ENCODE data around the gene ANKRD36C.
"Not testable (repeated sequence)": the region's sequence is repeated elsewhere in the genome, so short reads cannot be mapped to it uniquely, and the experiment has no call there.

- TF ChIP-seq CTCF (conservative IDR thresholded peaks at IDR 0.05; ENCODE audit: low read depth, low read length): peak; percentile 38
- TF ChIP-seq EZH2 (IDR thresholded peaks at IDR 0.05; ENCODE audit: borderline replicate concordance, low read depth, low read length, poor library complexity, severe bottlenecking): not testable (repeated sequence)
Observed at GRCh38 chr2:96011129-96011455, 19.5 kb upstream of the ANKRD36C start.
